GM12872 (cell line): Measurements from ENCODE around the gene GSDMA.

ENCODE experiments used
- CTCF ChIP-seq: IDR thresholded peaks from 3 replicates; pipeline ENCODE4 v1.5.1; 2011; ENCODE audit warnings: low read depth, mild to moderate bottlenecking, low read length, moderate library complexity; ENCODE audit not compliant: insufficient read depth

Gene GSDMA

GRCh38 chr17:39979893-39980350 is 17.1 kb downstream of the GSDMA start:
- peak; percentile 33; the same call in 1 of the 3 replicates for TF ChIP-seq CTCF

DNA sequence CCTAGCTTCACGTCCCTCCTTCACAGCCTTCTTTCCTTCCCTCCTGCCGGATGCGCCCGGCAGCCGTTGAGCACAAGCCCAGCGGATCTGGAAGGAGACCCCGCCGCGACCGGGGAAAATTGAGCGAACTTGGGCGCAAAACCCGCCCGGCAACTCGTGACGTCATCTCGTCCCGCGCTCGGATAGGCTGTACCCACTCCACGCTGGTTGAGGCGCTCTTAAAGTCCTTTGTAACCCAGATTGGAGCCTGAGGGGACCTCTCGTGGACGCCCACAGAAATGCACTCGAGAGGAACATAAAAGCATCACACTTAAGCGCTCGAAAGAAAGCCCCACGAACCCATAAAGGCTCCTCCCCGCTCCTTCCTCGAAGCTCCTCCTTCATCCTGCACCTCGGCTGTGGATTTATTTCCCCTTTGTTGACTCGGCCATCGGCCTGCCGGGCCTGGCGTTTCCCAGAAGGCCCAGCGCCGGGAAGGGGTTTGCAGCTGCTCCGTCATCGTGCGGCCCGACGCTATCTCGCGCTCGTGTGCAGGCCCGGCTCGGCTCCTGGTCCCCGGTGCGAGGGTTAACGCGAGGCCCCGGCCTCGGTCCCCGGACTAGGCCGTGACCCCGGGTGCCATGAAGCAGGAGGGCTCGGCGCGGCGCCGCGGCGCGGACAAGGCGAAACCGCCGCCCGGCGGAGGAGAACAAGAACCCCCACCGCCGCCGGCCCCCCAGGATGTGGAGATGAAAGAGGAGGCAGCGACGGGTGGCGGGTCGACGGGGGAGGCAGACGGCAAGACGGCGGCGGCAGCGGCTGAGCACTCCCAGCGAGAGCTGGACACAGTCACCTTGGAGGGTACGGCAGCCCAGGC is 17.8 kb downstream of the GSDMA start, which contains the start of gene PSMD3:
TSS of gene PSMD3 (plus strand) at position 457 of the 856 bp plus-strand sequence. CDS start at position 621, 164 bp downstream.
- peak; percentile 84 for TF ChIP-seq CTCF

GRCh38 chr17:39981207-39981741 is 18.5 kb downstream of the GSDMA start:
- no peak for TF ChIP-seq CTCF

DNA sequence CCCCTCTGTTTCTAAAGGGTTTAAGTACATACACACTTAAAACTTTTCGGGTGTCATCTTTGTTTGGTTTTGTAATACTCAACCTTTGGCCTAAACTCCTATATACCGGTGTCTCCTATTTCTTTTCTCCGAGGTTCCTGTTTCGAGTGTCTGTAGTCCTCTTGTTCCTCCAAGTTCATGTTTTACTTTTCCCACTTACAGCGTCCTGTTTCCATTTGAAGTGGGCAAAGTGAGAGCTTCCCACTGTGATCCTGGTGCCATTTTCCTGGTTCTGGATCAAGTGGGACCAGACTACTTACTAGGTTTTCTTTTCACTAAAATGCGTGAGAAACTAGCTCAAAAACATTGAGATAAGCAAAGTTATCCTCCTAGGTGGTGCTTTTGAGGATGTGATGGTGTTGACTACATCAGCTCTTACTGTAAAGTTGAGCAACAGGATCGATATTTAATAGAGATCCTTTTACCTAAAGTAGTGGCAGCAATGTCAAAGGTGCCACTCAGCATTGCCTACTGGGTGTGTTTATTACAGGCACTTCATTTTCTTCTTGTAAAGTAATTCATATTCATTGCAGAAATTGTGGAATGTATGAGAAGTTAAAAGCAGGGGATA is 19.1 kb downstream of the GSDMA start:
- no peak for TF ChIP-seq CTCF

GRCh38 chr17:39988206-39988810 is 25.5 kb downstream of the GSDMA start:
- TF ChIP-seq CTCF = no peak

- TF ChIP-seq CTCF = no peak
These were observed 31.6 kb downstream of the GSDMA start for GRCh38 chr17:39994448-39994847.

- no peak for TF ChIP-seq CTCF
These were observed 32.6 kb downstream of the GSDMA start for GRCh38 chr17:39995438-39995837.
